GM12878 (cell line): ENCODE measurements around the gene SEC24C. TPM values are rescaled to one million over a fixed set of nuclear protein-coding genes. Genes with fewer than 3 reads are reported as not detected.

ENCODE experiments used
- ATF2 ChIP-seq: IDR thresholded peaks from 2 replicates; pipeline ENCODE4 v1.6.1; 2012; ENCODE audit warnings: low read length, inconsistent platforms
- BHLHE40 ChIP-seq, 2 experiments: fragments of 450-650 bp in 1 of 2; IDR thresholded peaks; 2 replicates each; pipeline ENCODE4 v1.6.1; 2011 to 2017; ENCODE audit warnings: low read depth in 2 of 2, borderline replicate concordance in 1 of 2, improper control_type of control experiment in 1 of 2, low read length in 1 of 2, mild to moderate bottlenecking in 1 of 2
- BMI1 ChIP-seq: fragments of 450-650 bp; IDR thresholded peaks from 2 replicates; pipeline ENCODE4 v1.6.1; 2016; ENCODE audit warnings: mild to moderate bottlenecking, moderate library complexity, borderline replicate concordance
- FOS ChIP-seq: IDR thresholded peaks from 3 replicates; pipeline ENCODE4 v1.6.1; 2011; ENCODE audit warnings: borderline replicate concordance; ENCODE audit not compliant: insufficient read length; ENCODE audit errors: extremely low read depth
- MTA2 ChIP-seq: fragments of 450-650 bp; IDR thresholded peaks from 2 replicates; pipeline ENCODE4 v1.6.1; 2016; ENCODE audit warnings: low read depth, mild to moderate bottlenecking, moderate library complexity
- NFXL1 ChIP-seq: fragments of 450-650 bp; IDR thresholded peaks from 2 replicates; pipeline ENCODE4 v1.6.1; 2017; ENCODE audit warnings: antibody characterized with exemption, mild to moderate bottlenecking, borderline replicate concordance
- PAX8 ChIP-seq: fragments of 450-650 bp; IDR thresholded peaks from 2 replicates; pipeline ENCODE4 v1.6.1; 2017; ENCODE audit warnings: mild to moderate bottlenecking, moderate library complexity
- polyA plus RNA-seq, 11 experiments: library from polyadenylated mRNA; depleted of rRNA in 4 of 11; unstranded in 6 of 11; stranded (reverse) in 5 of 11; fragments of >200 nt; fragmentation: Nextera tagmentation in 4 of 11; fragmentation: Illumina TruSeq in 1 of 11; extraction: Ambion mirVana in 4 of 11; extraction: Trizol in 1 of 11; gene quantifications; 1 replicate in 1 of 11; 2 replicates in 10 of 11; pipeline versions ENCODE4 v1.2.1 to v1.2.3, GENCODE V29; 2011 to 2016; ENCODE audit warnings: inconsistent platforms in 2 of 11, missing spikeins in 2 of 11, low read depth in 1 of 11
- total RNA-seq, 4 experiments: library from RNA; depleted of rRNA in 3 of 4; stranded (reverse); fragments of >200 nt in 3 of 4; fragmentation: Illumina TruSeq in 1 of 4; extraction: Trizol in 1 of 4; gene quantifications; 2 replicates each; pipeline versions ENCODE4 v1.2.1 to v1.2.3, GENCODE V29; 2013 to 2021
- TF ChIP-seq, protein P1 (sequence below): fragments of 450-650 bp; IDR thresholded peaks from 2 replicates; pipeline ENCODE4 v1.6.1; 2016; ENCODE audit warnings: mild to moderate bottlenecking, moderate library complexity, borderline replicate concordance
- TF ChIP-seq, protein P2 (sequence below): IDR thresholded peaks from 2 replicates; pipeline ENCODE4 v1.6.1; 2012; ENCODE audit warnings: low read depth, low read length, improper control_type of control experiment
- TF ChIP-seq, protein P3 (sequence below): fragments of 450-650 bp; IDR thresholded peaks from 2 replicates; pipeline ENCODE4 v1.6.1; 2017; ENCODE audit warnings: mild to moderate bottlenecking, moderate library complexity
- TF ChIP-seq, protein P4 (sequence below): IDR thresholded peaks from 2 replicates; pipeline ENCODE4 v1.6.1; 2012; ENCODE audit warnings: low read depth, low read length, improper control_type of control experiment

SEC24C gene
- total and polyA plus RNA-seq, 10 of the 15 experiments (the other 5 are each of a cell fraction or from before 2014, with no cell fraction given) = 12.7 to 117 (median 73.8) TPM

GRCh38 chr10:73732426-73732825, 11.7 kb upstream of the SEC24C start (continued):
- TF ChIP-seq, protein P1, sequence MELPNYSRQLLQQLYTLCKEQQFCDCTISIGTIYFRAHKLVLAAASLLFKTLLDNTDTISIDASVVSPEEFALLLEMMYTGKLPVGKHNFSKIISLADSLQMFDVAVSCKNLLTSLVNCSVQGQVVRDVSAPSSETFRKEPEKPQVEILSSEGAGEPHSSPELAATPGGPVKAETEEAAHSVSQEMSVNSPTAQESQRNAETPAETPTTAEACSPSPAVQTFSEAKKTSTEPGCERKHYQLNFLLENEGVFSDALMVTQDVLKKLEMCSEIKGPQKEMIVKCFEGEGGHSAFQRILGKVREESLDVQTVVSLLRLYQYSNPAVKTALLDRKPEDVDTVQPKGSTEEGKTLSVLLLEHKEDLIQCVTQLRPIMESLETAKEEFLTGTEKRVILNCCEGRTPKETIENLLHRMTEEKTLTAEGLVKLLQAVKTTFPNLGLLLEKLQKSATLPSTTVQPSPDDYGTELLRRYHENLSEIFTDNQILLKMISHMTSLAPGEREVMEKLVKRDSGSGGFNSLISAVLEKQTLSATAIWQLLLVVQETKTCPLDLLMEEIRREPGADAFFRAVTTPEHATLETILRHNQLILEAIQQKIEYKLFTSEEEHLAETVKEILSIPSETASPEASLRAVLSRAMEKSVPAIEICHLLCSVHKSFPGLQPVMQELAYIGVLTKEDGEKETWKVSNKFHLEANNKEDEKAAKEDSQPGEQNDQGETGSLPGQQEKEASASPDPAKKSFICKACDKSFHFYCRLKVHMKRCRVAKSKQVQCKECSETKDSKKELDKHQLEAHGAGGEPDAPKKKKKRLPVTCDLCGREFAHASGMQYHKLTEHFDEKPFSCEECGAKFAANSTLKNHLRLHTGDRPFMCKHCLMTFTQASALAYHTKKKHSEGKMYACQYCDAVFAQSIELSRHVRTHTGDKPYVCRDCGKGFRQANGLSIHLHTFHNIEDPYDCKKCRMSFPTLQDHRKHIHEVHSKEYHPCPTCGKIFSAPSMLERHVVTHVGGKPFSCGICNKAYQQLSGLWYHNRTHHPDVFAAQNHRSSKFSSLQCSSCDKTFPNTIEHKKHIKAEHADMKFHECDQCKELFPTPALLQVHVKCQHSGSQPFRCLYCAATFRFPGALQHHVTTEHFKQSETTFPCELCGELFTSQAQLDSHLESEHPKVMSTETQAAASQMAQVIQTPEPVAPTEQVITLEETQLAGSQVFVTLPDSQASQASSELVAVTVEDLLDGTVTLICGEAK = no peak
- TF ChIP-seq FOS (no peak), MTA2 (no peak), NFXL1 (no peak), ATF2 (no peak), BHLHE40 (IDR thresholded peaks at IDR 0.05; ENCODE audit: borderline replicate concordance in 1 of 2, low read depth in 2 of 2, low read length in 1 of 2) (no peak), BMI1 (no peak), PAX8 (no peak)
- TF ChIP-seq, protein P2, sequence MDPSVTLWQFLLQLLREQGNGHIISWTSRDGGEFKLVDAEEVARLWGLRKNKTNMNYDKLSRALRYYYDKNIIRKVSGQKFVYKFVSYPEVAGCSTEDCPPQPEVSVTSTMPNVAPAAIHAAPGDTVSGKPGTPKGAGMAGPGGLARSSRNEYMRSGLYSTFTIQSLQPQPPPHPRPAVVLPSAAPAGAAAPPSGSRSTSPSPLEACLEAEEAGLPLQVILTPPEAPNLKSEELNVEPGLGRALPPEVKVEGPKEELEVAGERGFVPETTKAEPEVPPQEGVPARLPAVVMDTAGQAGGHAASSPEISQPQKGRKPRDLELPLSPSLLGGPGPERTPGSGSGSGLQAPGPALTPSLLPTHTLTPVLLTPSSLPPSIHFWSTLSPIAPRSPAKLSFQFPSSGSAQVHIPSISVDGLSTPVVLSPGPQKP = no peak
- TF ChIP-seq, protein P3, sequence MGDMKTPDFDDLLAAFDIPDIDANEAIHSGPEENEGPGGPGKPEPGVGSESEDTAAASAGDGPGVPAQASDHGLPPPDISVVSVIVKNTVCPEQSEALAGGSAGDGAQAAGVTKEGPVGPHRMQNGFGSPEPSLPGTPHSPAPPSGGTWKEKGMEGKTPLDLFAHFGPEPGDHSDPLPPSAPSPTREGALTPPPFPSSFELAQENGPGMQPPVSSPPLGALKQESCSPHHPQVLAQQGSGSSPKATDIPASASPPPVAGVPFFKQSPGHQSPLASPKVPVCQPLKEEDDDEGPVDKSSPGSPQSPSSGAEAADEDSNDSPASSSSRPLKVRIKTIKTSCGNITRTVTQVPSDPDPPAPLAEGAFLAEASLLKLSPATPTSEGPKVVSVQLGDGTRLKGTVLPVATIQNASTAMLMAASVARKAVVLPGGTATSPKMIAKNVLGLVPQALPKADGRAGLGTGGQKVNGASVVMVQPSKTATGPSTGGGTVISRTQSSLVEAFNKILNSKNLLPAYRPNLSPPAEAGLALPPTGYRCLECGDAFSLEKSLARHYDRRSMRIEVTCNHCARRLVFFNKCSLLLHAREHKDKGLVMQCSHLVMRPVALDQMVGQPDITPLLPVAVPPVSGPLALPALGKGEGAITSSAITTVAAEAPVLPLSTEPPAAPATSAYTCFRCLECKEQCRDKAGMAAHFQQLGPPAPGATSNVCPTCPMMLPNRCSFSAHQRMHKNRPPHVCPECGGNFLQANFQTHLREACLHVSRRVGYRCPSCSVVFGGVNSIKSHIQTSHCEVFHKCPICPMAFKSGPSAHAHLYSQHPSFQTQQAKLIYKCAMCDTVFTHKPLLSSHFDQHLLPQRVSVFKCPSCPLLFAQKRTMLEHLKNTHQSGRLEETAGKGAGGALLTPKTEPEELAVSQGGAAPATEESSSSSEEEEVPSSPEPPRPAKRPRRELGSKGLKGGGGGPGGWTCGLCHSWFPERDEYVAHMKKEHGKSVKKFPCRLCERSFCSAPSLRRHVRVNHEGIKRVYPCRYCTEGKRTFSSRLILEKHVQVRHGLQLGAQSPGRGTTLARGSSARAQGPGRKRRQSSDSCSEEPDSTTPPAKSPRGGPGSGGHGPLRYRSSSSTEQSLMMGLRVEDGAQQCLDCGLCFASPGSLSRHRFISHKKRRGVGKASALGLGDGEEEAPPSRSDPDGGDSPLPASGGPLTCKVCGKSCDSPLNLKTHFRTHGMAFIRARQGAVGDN = no peak
- TF ChIP-seq, protein P4, sequence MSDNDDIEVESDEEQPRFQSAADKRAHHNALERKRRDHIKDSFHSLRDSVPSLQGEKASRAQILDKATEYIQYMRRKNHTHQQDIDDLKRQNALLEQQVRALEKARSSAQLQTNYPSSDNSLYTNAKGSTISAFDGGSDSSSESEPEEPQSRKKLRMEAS = no peak
